Measurements from ENCODE around the gene WDHD1. TPM values are rescaled to one million over a fixed set of nuclear protein-coding genes. Genes with fewer than 3 reads are reported as not detected.
A peak's percentile ranks its signal among the peaks of the same experiment; 100 is the strongest.

WDHD1 gene
- total RNA-seq, 4 donors from 2014 or later = 0.51 to 20.0 (median 3.1) TPM

- no peak for DNase-seq
- intact Hi-C loops (cut with DNase I; ENCODE audit: low total_unique reads) = no loop called here
- Histone ChIP-seq H3K4me3 (no peak overlapping the region), H3K36me3 (no peaks in the 10 kb centered on the region), H3K4me1 (no peaks in the 10 kb centered on the region), H3K9me3 (no peaks in the 10 kb centered on the region), H3K27me3 (no peaks in the 10 kb centered on the region), H3K27ac (no peak overlapping the region)
- TF ChIP-seq CTCF (IDR thresholded peaks at IDR 0.05) = no peak
- no peak for TF ChIP-seq POLR2A (IDR thresholded peaks at IDR 0.05)
Measured at GRCh38 chr14:54908190-54908589, 118.7 kb downstream of the WDHD1 start.

GRCh38 chr14:54906075-54906474 is 120.8 kb downstream of the WDHD1 start:
- Histone ChIP-seq H3K4me3 (no peak overlapping the region), H3K9me3 (no peaks in the 10 kb centered on the region), H3K27me3 (no peaks in the 10 kb centered on the region), H3K27ac (no peak overlapping the region), H3K36me3 (no peaks in the 10 kb centered on the region), H3K4me1 (no peaks in the 10 kb centered on the region)
- no peak for DNase-seq
- intact Hi-C loops (cut with DNase I; ENCODE audit: low total_unique reads) = no loop called here
- TF ChIP-seq POLR2A (IDR thresholded peaks at IDR 0.05) = no peak
- TF ChIP-seq CTCF (IDR thresholded peaks at IDR 0.05) = no peak

- peak; percentile 71 to 73 for TF ChIP-seq POLR2A (IDR thresholded peaks at IDR 0.05)
- TF ChIP-seq CTCF (IDR thresholded peaks at IDR 0.05) = peak; percentile 5 to 46 (median 28)
- no peaks in the 10 kb centered on the region for H3K4me1 ChIP-seq
- H3K27ac ChIP-seq = peak within 1 kb of the TSS; percentile 67 to 70
- DNase-seq = peak; percentile 32 to 59
- H3K9me3 ChIP-seq = no peaks in the 10 kb centered on the region
- intact Hi-C loops (cut with DNase I; ENCODE audit: low total_unique reads) = no loop called here
- peak within 1 kb of the TSS; percentile 44 to 60 for H3K4me3 ChIP-seq
- H3K27me3 ChIP-seq = no peaks in the 10 kb centered on the region
- H3K36me3 ChIP-seq = no peaks in the 10 kb centered on the region
Measured at GRCh38 chr14:54902521-54903420, 124.1 kb downstream of the WDHD1 start, which contains the start of gene GCH1. TSS of gene GCH1 (minus strand) at chr14:54902826. CDS start at chr14:54902663, 163 bp downstream.

- intact Hi-C loops (cut with DNase I; ENCODE audit: low total_unique reads) = no loop called here
Measured at GRCh38 chr14:54902143-54902520, 124.8 kb downstream of the WDHD1 start.

More at GRCh38 chr14:54902143-54902520, 124.8 kb downstream of the WDHD1 start:
- Histone ChIP-seq H3K9me3 (no peaks in the 10 kb centered on the region), H3K27me3 (no peaks in the 10 kb centered on the region), H3K4me1 (no peaks in the 10 kb centered on the region), H3K36me3 (no peaks in the 10 kb centered on the region), H3K4me3 (peak overlapping the region; percentile 44 to 60), H3K27ac (peak overlapping the region; percentile 67 to 70)
- TF ChIP-seq CTCF (IDR thresholded peaks at IDR 0.05) = no peak
- TF ChIP-seq POLR2A (IDR thresholded peaks at IDR 0.05) = no peak
- DNase-seq = peak; percentile 60 to 65

Measured in uterus (tissue), 4 donors.